ENCODE measurements around the gene VPS4A. TPM values are rescaled to one million over a fixed set of nuclear protein-coding genes. Genes with fewer than 3 reads are reported as not detected.

The VPS4A gene
- total RNA-seq, result 37.9 and 41.4 TPM in 2 replicates

GRCh38 chr16:69310653-69311532 lies at the start of gene VPS4A:
Gene VPS4A, plus strand, starts transcription at chr16:69311350. Its CDS starts 162 bp downstream, at chr16:69311512.

GRCh38 chr16:69330286-69331109 lies 19.3 kb downstream of the VPS4A start, which contains the start of gene PDF:
Gene PDF, minus strand, starts transcription at chr16:69330588. Its CDS starts 18 bp downstream, at chr16:69330570.

GRCh38 chr16:69339289-69340094 lies 28.3 kb downstream of the VPS4A start, which contains the start of the genes COG8 and NIP7:
Gene COG8, minus strand, starts transcription at chr16:69339564. Its CDS starts 12 bp downstream, at chr16:69339552.
Gene NIP7, plus strand, starts transcription at chr16:69339772. Its CDS starts 58 bp downstream, at chr16:69339830.

GRCh38 chr16:69351309-69352027 lies 40.3 kb downstream of the VPS4A start, which contains the start of gene TMED6:
Gene TMED6, minus strand, starts transcription at chr16:69351786. Its CDS starts 33 bp downstream, at chr16:69351753.

Other genes with a start within 250 kb of the VPS4A start
- gene HAS3, start 205.7 kb upstream of the VPS4A start, total RNA-seq, result 0.40 and 1.2 TPM in 2 replicates
- gene CHTF8, start 178.8 kb upstream of the VPS4A start, total RNA-seq, result 88.7 and 129 TPM in 2 replicates
- 32.6 and 38.1 TPM in 2 replicates for gene UTP4, start 178.7 kb upstream of the VPS4A start, total RNA-seq
- gene SNTB2, start 124.2 kb upstream of the VPS4A start, total RNA-seq, result 90.4 and 101 TPM in 2 replicates
- 8.5 and 11.7 TPM in 2 replicates for gene PDF, start 19.2 kb downstream of the VPS4A start, total RNA-seq
- 24.7 and 36.8 TPM in 2 replicates for gene COG8, start 28.2 kb downstream of the VPS4A start, total RNA-seq
- gene NIP7, start 28.4 kb downstream of the VPS4A start, total RNA-seq, result 42.5 and 50.3 TPM in 2 replicates
- gene TMED6, start 40.4 kb downstream of the VPS4A start, total RNA-seq, result 0.13 and 0.14 TPM in 2 replicates
- gene TERF2, start 74.7 kb downstream of the VPS4A start, total RNA-seq, result 19.7 and 23.3 TPM in 2 replicates
- gene CYB5B, start 113.3 kb downstream of the VPS4A start, total RNA-seq, result 138 and 173 TPM in 2 replicates